SH-SY5Y (cell line): ENCODE results near the gene PGM3.

Experiments used
- GATA2 ChIP-seq: IDR thresholded peaks from 2 replicates; pipeline ENCODE4 v1.6.1; 2011; ENCODE audit warnings: mild to moderate bottlenecking, low read depth, low read length
- GATA3 ChIP-seq: IDR thresholded peaks from 2 replicates; pipeline ENCODE4 v1.6.1; 2011; ENCODE audit warnings: low read depth, mild to moderate bottlenecking, low read length, moderate library complexity

DNA sequence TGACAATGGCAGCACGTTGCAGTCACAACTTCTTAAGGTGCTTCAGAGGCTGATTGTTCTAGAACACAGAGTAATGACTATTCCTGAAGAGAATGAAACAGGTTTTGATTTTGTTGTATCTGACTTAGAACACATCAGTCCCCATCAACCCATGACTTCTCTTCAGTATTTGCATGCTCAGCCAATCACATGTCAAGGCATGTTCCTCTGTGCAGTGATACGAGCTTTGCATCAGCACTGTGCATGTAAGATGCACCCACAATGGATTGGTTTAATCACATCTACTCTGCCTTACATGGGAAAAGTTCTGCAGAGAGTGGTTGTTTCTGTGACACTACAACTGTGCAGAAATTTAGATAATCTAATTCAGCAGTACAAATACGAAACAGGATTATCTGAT lies 54.3 kb downstream of the PGM3 start:
- TF ChIP-seq GATA2 (no peak), GATA3 (no peak)
